Hepatocyte (in vitro differentiated cells): ENCODE data around the gene CHID1. TPM values are rescaled to one million over a fixed set of nuclear protein-coding genes. Genes with fewer than 3 reads are reported as not detected.

Experiments
- DNase-seq: peaks from one replicate; pipeline ENCODE4 v3.0.0-alpha.2; 2016; ENCODE audit warnings: low spot score
- H2AFZ ChIP-seq: fragments of 200-600 bp; sonication (generic); 2 replicates; pipeline ENCODE4 v1.6.0; 2016; ENCODE audit warnings: antibody characterized with exemption, mild to moderate bottlenecking
- H3K27ac ChIP-seq: fragments of 200-600 bp; sonication (generic); 2 replicates; pipeline ENCODE4 v1.5.1; 2016; ENCODE audit warnings: mild to moderate bottlenecking
- H3K27me3 ChIP-seq: fragments of 200-600 bp; sonication (generic); 2 replicates; pipeline ENCODE4 v1.6.1; 2016
- H3K36me3 ChIP-seq: fragments of 200-600 bp; sonication (generic); replicated peaks from 2 replicates; pipeline ENCODE4 v1.5.1; 2016; ENCODE audit warnings: low read depth; ENCODE audit not compliant: insufficient read depth
- H3K4me1 ChIP-seq: fragments of 200-600 bp; sonication (generic); 2 replicates; pipeline ENCODE4 v1.5.1; 2016; ENCODE audit warnings: mild to moderate bottlenecking, moderate library complexity; ENCODE audit not compliant: insufficient read depth
- H3K4me2 ChIP-seq: fragments of 200-600 bp; sonication (generic); 2 replicates; pipeline ENCODE4 v1.6.0; 2016
- H3K4me3 ChIP-seq: fragments of 200-600 bp; sonication (generic); 2 replicates; pipeline ENCODE4 v1.5.1; 2016; ENCODE audit warnings: mild to moderate bottlenecking
- H3K79me2 ChIP-seq: fragments of 200-600 bp; sonication (generic); 2 replicates; pipeline ENCODE4 v1.6.0; 2017; ENCODE audit warnings: mild to moderate bottlenecking
- H3K9me2 ChIP-seq: fragments of 200-600 bp; sonication (generic); replicated peaks from 2 replicates; pipeline ENCODE4 v1.6.0; 2017; ENCODE audit warnings: mild to moderate bottlenecking; ENCODE audit not compliant: insufficient read depth
- H3K9me3 ChIP-seq: fragments of 200-600 bp; sonication (generic); 2 replicates; pipeline ENCODE4 v1.5.1; 2016; ENCODE audit warnings: low read depth, mild to moderate bottlenecking
- H4K20me1 ChIP-seq: fragments of 200-600 bp; sonication (generic); 2 replicates; pipeline ENCODE4 v1.6.0; 2016; ENCODE audit warnings: mild to moderate bottlenecking; ENCODE audit not compliant: insufficient read depth, poor library complexity, severe bottlenecking
- EZH2 ChIP-seq: fragments of 200-600 bp; sonication (generic); IDR thresholded peaks from 2 replicates; pipeline ENCODE4 v1.6.1; 2016; ENCODE audit warnings: antibody characterized with exemption, mild to moderate bottlenecking, borderline replicate concordance
- EZH2phosphoT487 ChIP-seq: fragments of 200-600 bp; sonication (generic); IDR thresholded peaks from one replicate; pipeline ENCODE4 v1.6.1; 2018; ENCODE audit warnings: antibody characterized with exemption, mild to moderate bottlenecking, low read depth, moderate library complexity; ENCODE audit not compliant: unreplicated experiment, severe bottlenecking
- WGBS: methylation state at CpG from one replicate; pipeline ENCODE4 v1.1.6; 2016; ENCODE audit warnings: low lambda C conversion rate; ENCODE audit errors: missing lambda C conversion rate; 5-methylcytosine and 5-hydroxymethylcytosine counted together
- polyA plus RNA-seq: library from polyadenylated mRNA; unstranded; fragments of >200 nt; fragmentation: Nextera tagmentation; extraction: Ambion mirVana; gene quantifications from 2 replicates; pipeline ENCODE4 v1.2.1, GENCODE V29; 2016
- total RNA-seq: library from RNA; depleted of rRNA; stranded (reverse); fragments of >200 nt; gene quantifications from 2 replicates; pipeline ENCODE4 v1.2.3, GENCODE V29; 2014
- TF ChIP-seq, protein P1 (sequence below): fragments of 200-600 bp; sonication (generic); IDR thresholded peaks from 2 replicates; pipeline ENCODE4 v1.5.1; 2016; ENCODE audit warnings: antibody characterized with exemption, mild to moderate bottlenecking; ENCODE audit not compliant: poor library complexity

CHID1 gene
- total RNA-seq: 61.5 and 92.4 TPM in 2 replicates
- polyA plus RNA-seq: 152 and 155 TPM in 2 replicates

- no peaks in the 10 kb centered on the region for H3K9me2 ChIP-seq
- peak within 1 kb of the TSS; percentile 98 for H3K4me3 ChIP-seq
- no peaks in the 10 kb centered on the region for H4K20me1 ChIP-seq
- no peaks in the 10 kb centered on the region for H3K36me3 ChIP-seq
- peak within 1 kb of the TSS; percentile 95 for H3K27ac ChIP-seq
- peak within 1 kb of the TSS; percentile 94 for H2AFZ ChIP-seq
- peak within 1 kb of the TSS; percentile 99 for H3K4me2 ChIP-seq
- WGBS: 1% methylated on average over 25 of the region's 59 CpGs
- peaks cover 7% of the 10 kb centered on the region for H3K4me1 ChIP-seq
- H3K79me2 ChIP-seq: peaks cover 23% of the 10 kb centered on the region
- H3K9me3 ChIP-seq: no peaks in the 10 kb centered on the region
- no peak for TF ChIP-seq EZH2phosphoT487
- TF ChIP-seq, protein P1, sequence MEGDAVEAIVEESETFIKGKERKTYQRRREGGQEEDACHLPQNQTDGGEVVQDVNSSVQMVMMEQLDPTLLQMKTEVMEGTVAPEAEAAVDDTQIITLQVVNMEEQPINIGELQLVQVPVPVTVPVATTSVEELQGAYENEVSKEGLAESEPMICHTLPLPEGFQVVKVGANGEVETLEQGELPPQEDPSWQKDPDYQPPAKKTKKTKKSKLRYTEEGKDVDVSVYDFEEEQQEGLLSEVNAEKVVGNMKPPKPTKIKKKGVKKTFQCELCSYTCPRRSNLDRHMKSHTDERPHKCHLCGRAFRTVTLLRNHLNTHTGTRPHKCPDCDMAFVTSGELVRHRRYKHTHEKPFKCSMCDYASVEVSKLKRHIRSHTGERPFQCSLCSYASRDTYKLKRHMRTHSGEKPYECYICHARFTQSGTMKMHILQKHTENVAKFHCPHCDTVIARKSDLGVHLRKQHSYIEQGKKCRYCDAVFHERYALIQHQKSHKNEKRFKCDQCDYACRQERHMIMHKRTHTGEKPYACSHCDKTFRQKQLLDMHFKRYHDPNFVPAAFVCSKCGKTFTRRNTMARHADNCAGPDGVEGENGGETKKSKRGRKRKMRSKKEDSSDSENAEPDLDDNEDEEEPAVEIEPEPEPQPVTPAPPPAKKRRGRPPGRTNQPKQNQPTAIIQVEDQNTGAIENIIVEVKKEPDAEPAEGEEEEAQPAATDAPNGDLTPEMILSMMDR: no peak
- no peak for TF ChIP-seq EZH2
- no peaks in the 10 kb centered on the region for H3K27me3 ChIP-seq
- peak; percentile 94 for DNase-seq
Measured at GRCh38 chr11:910589-911030, at the start of gene CHID1. Gene CHID1 (minus strand): TSS chr11:910810. CDS start chr11:904816, 5,994 bp downstream.

- H4K20me1 ChIP-seq: peaks cover 26% of the 10 kb centered on the region
- H3K27me3 ChIP-seq: no peaks in the 10 kb centered on the region
- peaks cover 42% of the 10 kb centered on the region for H3K4me1 ChIP-seq
- no peak overlapping the region for H3K4me3 ChIP-seq
- H3K9me3 ChIP-seq: no peaks in the 10 kb centered on the region
- no peak overlapping the region for H3K27ac ChIP-seq
- TF ChIP-seq EZH2phosphoT487 (no peak), EZH2 (no peak)
- TF ChIP-seq, protein P1: no peak
- no peaks in the 10 kb centered on the region for H3K36me3 ChIP-seq
- H3K79me2 ChIP-seq: peaks cover 62% of the 10 kb centered on the region
- DNase-seq: peak; percentile 25
- no peak overlapping the region for H3K4me2 ChIP-seq
- no peak overlapping the region for H2AFZ ChIP-seq
- WGBS: 73% methylated on average over 10 of the region's 10 CpGs
- no peaks in the 10 kb centered on the region for H3K9me2 ChIP-seq
Measured at GRCh38 chr11:959608-960007, 49.0 kb upstream of the CHID1 start.

GRCh38 chr11:959027-959426 lies 48.4 kb upstream of the CHID1 start:
- Histone ChIP-seq H3K4me2 (no peak overlapping the region), H3K4me1 (peaks cover 48% of the 10 kb centered on the region), H3K27ac (no peak overlapping the region), H3K79me2 (peaks cover 64% of the 10 kb centered on the region), H3K36me3 (no peaks in the 10 kb centered on the region), H3K27me3 (no peaks in the 10 kb centered on the region), H4K20me1 (peaks cover 30% of the 10 kb centered on the region), H2AFZ (no peak overlapping the region), H3K9me2 (no peaks in the 10 kb centered on the region), H3K9me3 (no peaks in the 10 kb centered on the region), H3K4me3 (no peak overlapping the region)
- TF ChIP-seq, protein P1: no peak
- no peak for TF ChIP-seq EZH2
- TF ChIP-seq EZH2phosphoT487: no peak
- WGBS: 86% methylated on average over 14 of the region's 14 CpGs
- no peak for DNase-seq
